ENCODE results near the gene CNTN4. TPM values are rescaled to one million over a fixed set of nuclear protein-coding genes. Genes with fewer than 3 reads are reported as not detected.

CNTN4 gene
- total RNA-seq, 1 donor from 2014 or later: 56.9 TPM

GRCh38 chr3:3066378-3066777 is 967.7 kb downstream of the CNTN4 start:
- DNase-seq: no peak

GRCh38 chr3:3066910-3067309 is 968.2 kb downstream of the CNTN4 start:
- no peak for DNase-seq

GRCh38 chr3:3068358-3068881 is 969.8 kb downstream of the CNTN4 start:
- DNase-seq: no peak

- DNase-seq: no peak
Observed at GRCh38 chr3:3069723-3070122, 971.1 kb downstream of the CNTN4 start.

- DNase-seq: no peak
Observed at GRCh38 chr3:3071136-3071535, 972.5 kb downstream of the CNTN4 start.

- DNase-seq: no peak
Observed at GRCh38 chr3:3074551-3075257, 976.0 kb downstream of the CNTN4 start.

- no peak for DNase-seq
Observed at GRCh38 chr3:3080309-3080708, 981.6 kb downstream of the CNTN4 start.

- no peak for DNase-seq
Observed at GRCh38 chr3:3081381-3082233, 982.9 kb downstream of the CNTN4 start.

GRCh38 chr3:3082234-3082924 is 983.7 kb downstream of the CNTN4 start:
- no peak for DNase-seq

- no peak for DNase-seq
Observed at GRCh38 chr3:3084890-3085289, 986.2 kb downstream of the CNTN4 start.

- no peak for DNase-seq
Observed at GRCh38 chr3:3085782-3086181, 987.1 kb downstream of the CNTN4 start.

GRCh38 chr3:3086239-3086638 is 987.6 kb downstream of the CNTN4 start:
- DNase-seq: no peak

GRCh38 chr3:3087279-3087678 is 988.6 kb downstream of the CNTN4 start:
- DNase-seq: no peak

- no peak for DNase-seq
Observed at GRCh38 chr3:3087716-3088465, 989.2 kb downstream of the CNTN4 start.

- no peak for DNase-seq
Observed at GRCh38 chr3:3089017-3089416, 990.4 kb downstream of the CNTN4 start.

GRCh38 chr3:3097958-3098357 is 999.3 kb downstream of the CNTN4 start:
- DNase-seq: no peak

- DNase-seq: no peak
Observed at GRCh38 chr3:3101660-3102458, 1003.2 kb downstream of the CNTN4 start.

- DNase-seq: no peak
Observed at GRCh38 chr3:3102751-3103150, 1004.1 kb downstream of the CNTN4 start.

GRCh38 chr3:3105246-3105645 is 1006.6 kb downstream of the CNTN4 start:
- no peak for DNase-seq

- no peak for DNase-seq
Observed at GRCh38 chr3:3105815-3106214, 1007.1 kb downstream of the CNTN4 start.

- DNase-seq: no peak
Observed at GRCh38 chr3:3107181-3107580, 1008.5 kb downstream of the CNTN4 start.

All from occipital lobe (tissue), 2 donors.